ENCODE measurements around the gene CARHSP1. TPM values are rescaled to one million over a fixed set of nuclear protein-coding genes. Genes with fewer than 3 reads are reported as not detected.
"Not testable (repeated sequence)": the region's sequence is repeated elsewhere in the genome, so short reads cannot be mapped to it uniquely, and the experiment has no call there.

CARHSP1 gene
- total RNA-seq, 1 donor from 2014 or later: 151 TPM

GRCh38 chr16:8845699-8846298 is 23.0 kb downstream of the CARHSP1 start:
- H3K27me3 ChIP-seq: no peaks in the 10 kb centered on the region
- intact Hi-C loops (cut with DNase I): no loop called here
- H3K4me1 ChIP-seq: peaks cover 0 to 6% of the 10 kb centered on the region in 2 donors
- H3K4me3 ChIP-seq: no peak overlapping the region
- TF ChIP-seq CTCF (IDR thresholded peaks at IDR 0.05): no peak
- no peak for DNase-seq (ENCODE audit: low spot score in 2 of 2)
- no peaks in the 10 kb centered on the region for H3K9me3 ChIP-seq
- H3K27ac ChIP-seq: no peak overlapping the region
- H3K36me3 ChIP-seq: peaks cover 16 to 27% of the 10 kb centered on the region in 2 donors

DNA sequence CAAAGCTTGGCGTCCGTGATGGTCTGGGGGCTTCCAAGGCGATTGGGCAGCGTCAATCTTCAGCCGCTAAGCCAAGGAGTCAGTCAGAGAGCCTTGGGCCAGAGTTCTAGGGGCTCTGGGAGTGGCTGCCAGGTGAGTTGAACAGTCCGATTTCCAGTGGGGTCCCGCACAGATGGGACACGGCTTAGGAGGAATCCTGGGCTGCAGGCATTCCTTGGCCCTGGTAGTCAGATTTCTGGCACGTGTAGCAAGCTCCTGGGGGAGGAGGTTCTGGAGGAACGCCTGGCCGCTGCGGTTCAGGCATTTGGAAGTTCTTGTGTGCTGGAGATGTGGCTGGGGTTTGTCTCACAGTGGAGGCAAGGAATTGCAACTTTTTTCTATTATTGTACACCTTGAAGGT is 25.5 kb downstream of the CARHSP1 start:
- H3K36me3 ChIP-seq; H3K27me3 ChIP-seq; H3K27ac ChIP-seq; intact Hi-C loops (cut with DNase I); H3K9me3 ChIP-seq; H3K4me1 ChIP-seq; H3K4me3 ChIP-seq; DNase-seq (ENCODE audit: low spot score in 2 of 2): not testable (repeated sequence)

DNA sequence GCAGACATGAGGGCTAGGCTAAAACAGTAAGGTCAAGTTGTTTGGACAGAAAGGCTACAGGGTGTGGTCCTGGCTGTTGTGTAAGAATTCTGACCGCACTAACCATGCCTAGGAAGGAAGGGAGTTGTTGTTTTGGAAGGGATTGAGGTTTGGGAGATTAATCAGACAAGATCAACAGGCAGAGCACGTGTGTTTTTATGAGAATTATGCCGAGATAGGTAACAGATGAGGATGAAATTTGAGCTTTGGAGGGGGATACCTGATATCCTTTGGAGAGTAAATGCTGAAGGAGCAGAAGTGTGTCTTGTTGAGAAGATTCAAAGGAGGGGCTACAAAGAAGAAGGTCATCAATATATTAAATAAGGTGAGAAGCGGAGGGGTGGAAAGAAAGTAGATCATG is 26.8 kb downstream of the CARHSP1 start:
- intact Hi-C loops (cut with DNase I); H3K36me3 ChIP-seq; H3K4me3 ChIP-seq; DNase-seq (ENCODE audit: low spot score in 2 of 2); H3K27me3 ChIP-seq; H3K27ac ChIP-seq; H3K9me3 ChIP-seq; H3K4me1 ChIP-seq: not testable (repeated sequence)

DNA sequence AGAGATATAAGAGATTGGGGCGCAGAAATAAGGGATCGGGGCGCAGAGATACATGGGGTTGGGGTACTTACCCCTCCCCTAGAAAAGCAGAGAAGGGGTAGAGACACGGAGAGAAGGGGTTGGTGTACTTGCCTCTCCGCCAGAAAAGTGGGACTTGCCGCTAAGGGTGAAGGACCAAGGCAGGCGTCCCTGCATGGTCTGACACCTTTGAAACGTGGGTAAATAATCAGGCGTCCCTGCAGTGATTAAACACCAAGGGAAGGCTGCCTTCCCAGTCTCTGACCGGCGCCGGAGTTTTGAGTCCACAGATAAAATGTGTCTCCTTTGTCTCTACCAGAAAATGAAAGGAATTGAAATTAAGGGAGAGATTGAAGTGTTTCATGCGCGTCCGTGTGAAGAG is 31.2 kb downstream of the CARHSP1 start:
- H3K4me3 ChIP-seq; H3K4me1 ChIP-seq; H3K27me3 ChIP-seq; intact Hi-C loops (cut with DNase I); DNase-seq (ENCODE audit: low spot score in 2 of 2); H3K27ac ChIP-seq; H3K9me3 ChIP-seq; H3K36me3 ChIP-seq: not testable (repeated sequence)

DNA sequence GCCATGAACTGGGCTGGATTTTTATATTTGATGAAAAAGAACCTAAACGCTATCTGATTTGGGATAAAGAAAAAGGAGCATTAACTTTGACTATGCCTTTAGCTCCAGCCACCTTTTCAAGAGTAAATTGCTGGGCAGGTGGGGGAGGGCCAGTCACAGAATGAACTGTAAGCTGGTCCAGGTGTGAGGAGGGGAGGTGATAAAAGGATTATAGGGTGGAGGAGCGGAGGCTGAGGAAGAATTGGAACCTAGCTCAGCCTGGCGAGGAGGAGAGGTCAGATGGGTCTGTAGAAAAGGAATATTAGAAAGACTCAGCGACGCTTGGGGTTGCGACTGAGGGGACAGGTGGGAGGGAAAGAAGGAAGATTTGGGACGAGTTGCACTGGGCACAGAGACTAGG is 32.0 kb downstream of the CARHSP1 start:
- H3K27me3 ChIP-seq; intact Hi-C loops (cut with DNase I); H3K4me3 ChIP-seq; H3K4me1 ChIP-seq; DNase-seq (ENCODE audit: low spot score in 2 of 2); H3K36me3 ChIP-seq; H3K9me3 ChIP-seq; H3K27ac ChIP-seq: not testable (repeated sequence)

- DNase-seq (ENCODE audit: low spot score in 2 of 2): no peak
- TF ChIP-seq CTCF (IDR thresholded peaks at IDR 0.05): no peak
- H3K36me3 ChIP-seq: peaks cover 22 to 33% of the 10 kb centered on the region in 2 donors
- H3K27ac ChIP-seq: no peak overlapping the region
- no peaks in the 10 kb centered on the region for H3K4me1 ChIP-seq
- H3K4me3 ChIP-seq: no peak overlapping the region
- intact Hi-C loops (cut with DNase I): no loop called here
- no peaks in the 10 kb centered on the region for H3K27me3 ChIP-seq
- H3K9me3 ChIP-seq: no peaks in the 10 kb centered on the region
Observed at GRCh38 chr16:8832717-8833105, 36.1 kb downstream of the CARHSP1 start.

GRCh38 chr16:8831871-8832716 is 36.7 kb downstream of the CARHSP1 start:
- intact Hi-C loops (cut with DNase I): no loop called here
- Histone ChIP-seq H3K36me3 (peaks cover 22 to 33% of the 10 kb centered on the region in 2 donors), H3K4me3 (no peak overlapping the region), H3K4me1 (no peaks in the 10 kb centered on the region), H3K9me3 (no peaks in the 10 kb centered on the region), H3K27me3 (no peaks in the 10 kb centered on the region), H3K27ac (no peak overlapping the region)
- TF ChIP-seq CTCF (IDR thresholded peaks at IDR 0.05): no peak
- DNase-seq (ENCODE audit: low spot score in 2 of 2): no peak

Data from ascending aorta (tissue), 2 donors.